ENCODE measurements around the gene DDX56. TPM values are rescaled to one million over a fixed set of nuclear protein-coding genes. Genes with fewer than 3 reads are reported as not detected.

DDX56 gene
- total RNA-seq, 6 donors from 2014 or later: 37.6 to 105 (median 57.0) TPM

DNA sequence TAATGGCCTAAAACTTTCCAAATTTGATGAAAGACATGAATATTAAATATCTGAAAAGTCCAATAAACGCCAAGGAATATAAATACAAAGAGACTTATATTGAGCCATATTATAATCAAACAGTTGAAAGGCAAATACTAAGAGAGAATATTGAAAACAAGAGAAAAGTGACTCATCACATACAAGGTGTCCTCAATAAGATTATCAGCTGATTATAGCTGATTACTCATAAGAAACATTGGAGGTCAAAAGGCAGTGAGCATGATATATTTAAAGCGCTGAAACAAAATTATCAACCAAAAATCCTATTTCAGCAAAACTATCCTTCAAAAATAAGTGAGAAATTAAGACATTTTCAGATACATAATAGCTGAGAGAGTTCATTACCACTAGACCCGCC is 24.8 kb downstream of the DDX56 start:
- Histone ChIP-seq H3K9me3 (no peaks in the 10 kb centered on the region), H3K4me3 (no peak overlapping the region), H3K27me3 (no peaks in the 10 kb centered on the region), H3K27ac (no peak overlapping the region), H3K4me1 (no peaks in the 10 kb centered on the region), H3K36me3 (no peaks in the 10 kb centered on the region)
- 84 to 90% methylated on average over 3 of the region's 3 CpGs for WGBS, 2 donors
- ATAC-seq (ENCODE audit: low FRiP score in 2 of 2) (no peak), DNase-seq (no peak)
- TF ChIP-seq CTCF (IDR thresholded peaks at IDR 0.05): no peak

- H3K36me3 ChIP-seq: no peaks in the 10 kb centered on the region
- ATAC-seq (ENCODE audit: low FRiP score in 2 of 2) (no peak), DNase-seq (no peak)
- no peaks in the 10 kb centered on the region for H3K27me3 ChIP-seq
- H3K4me1 ChIP-seq: peaks cover 0 to 5% (median 0%) of the 10 kb centered on the region in 4 donors
- no peak overlapping the region for H3K4me3 ChIP-seq
- TF ChIP-seq EP300 (IDR thresholded peaks at IDR 0.05): no peak
- no peak for TF ChIP-seq POLR2AphosphoS5 (IDR thresholded peaks at IDR 0.05)
- TF ChIP-seq CTCF (IDR thresholded peaks at IDR 0.05): no peak
- no peak for TF ChIP-seq POLR2A (IDR thresholded peaks at IDR 0.05)
- H3K27ac ChIP-seq: no peak overlapping the region
- H3K9me3 ChIP-seq: no peaks in the 10 kb centered on the region
- WGBS, 2 donors: 29 to 36% methylated on average over 6 of the region's 6 CpGs
These were observed 26.0 kb downstream of the DDX56 start for GRCh38 chr7:44547536-44548231.

DNA sequence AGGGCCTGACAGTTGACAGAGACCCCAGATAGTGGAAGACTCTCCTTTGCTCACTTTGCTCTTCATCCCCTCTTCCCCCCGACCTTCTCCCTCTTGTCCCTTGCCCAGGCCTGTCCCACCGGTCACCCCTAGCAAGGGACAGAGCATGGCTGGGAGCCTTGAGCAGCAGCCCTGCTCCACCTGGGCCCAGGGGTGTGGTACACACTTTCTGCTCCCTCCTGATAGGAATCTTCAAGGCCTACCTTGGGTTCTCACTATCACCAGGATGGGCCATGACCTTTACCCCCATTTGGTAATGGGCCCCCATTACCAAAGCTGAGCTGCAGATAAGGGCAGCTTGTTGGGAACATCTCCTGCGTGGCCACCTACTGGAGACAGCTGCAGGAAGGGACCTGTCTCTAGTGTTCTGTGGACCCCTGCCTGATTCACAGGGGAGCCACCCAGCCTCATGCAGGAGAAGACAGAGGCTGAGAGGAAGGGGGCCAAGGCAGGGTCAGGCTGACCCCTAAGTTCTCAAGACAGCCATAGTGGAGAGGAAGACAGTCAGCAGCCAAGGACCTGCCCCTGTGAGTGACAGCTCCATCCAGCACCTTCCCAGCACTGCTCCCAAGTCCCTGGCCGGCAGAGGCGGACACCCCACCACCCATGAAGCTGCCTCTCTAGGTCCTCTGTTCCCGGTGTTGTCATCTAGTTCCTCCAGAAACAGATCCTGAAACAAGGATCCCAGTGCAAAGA is 31.7 kb downstream of the DDX56 start:
- Histone ChIP-seq H3K4me1 (peaks cover 0 to 5% (median 0%) of the 10 kb centered on the region in 4 donors), H3K9me3 (no peaks in the 10 kb centered on the region), H3K36me3 (no peaks in the 10 kb centered on the region), H3K27ac (no peak overlapping the region), H3K27me3 (no peaks in the 10 kb centered on the region), H3K4me3 (no peak overlapping the region)
- TF ChIP-seq POLR2A (IDR thresholded peaks at IDR 0.05): no peak
- TF ChIP-seq POLR2AphosphoS5 (IDR thresholded peaks at IDR 0.05): no peak
- TF ChIP-seq EP300 (IDR thresholded peaks at IDR 0.05): no peak
- TF ChIP-seq CTCF (IDR thresholded peaks at IDR 0.05): no peak
- no peak for ATAC-seq (ENCODE audit: low FRiP score in 2 of 2)
- no peak for DNase-seq
- 93 to 95% methylated on average over 5 to 6 of the region's 6 CpGs for WGBS, 2 donors

- ATAC-seq (ENCODE audit: low FRiP score in 2 of 2) (no peak), DNase-seq (peak in 1 of 2 donors; percentile 60)
These were observed 32.5 kb downstream of the DDX56 start, which contains the start of gene NPC1L1 for GRCh38 chr7:44541028-44541869. Gene NPC1L1 (minus strand): TSS chr7:44541330. CDS start chr7:44541259, 71 bp downstream.

More at GRCh38 chr7:44541028-44541869, 32.5 kb downstream of the DDX56 start, which contains the start of gene NPC1L1:
- Histone ChIP-seq H3K27ac (no peak within 1 kb of the TSS), H3K27me3 (no peaks in the 10 kb centered on the region), H3K9me3 (no peaks in the 10 kb centered on the region), H3K4me3 (no peak within 1 kb of the TSS), H3K36me3 (no peaks in the 10 kb centered on the region), H3K4me1 (peaks cover 0 to 5% (median 0%) of the 10 kb centered on the region in 4 donors)
- TF ChIP-seq POLR2AphosphoS5 (IDR thresholded peaks at IDR 0.05): no peak
- no peak for TF ChIP-seq POLR2A (IDR thresholded peaks at IDR 0.05)
- no peak for TF ChIP-seq CTCF (IDR thresholded peaks at IDR 0.05)
- TF ChIP-seq EP300 (IDR thresholded peaks at IDR 0.05): no peak
- WGBS, 2 donors: 85 to 94% methylated on average over 9 to 11 of the region's 20 CpGs
